Measurements from ENCODE around the gene NELL1. TPM values are rescaled to one million over a fixed set of nuclear protein-coding genes. Genes with fewer than 3 reads are reported as not detected.

NELL1 gene
- total and polyA plus RNA-seq, 9 donors = 5.5 to 9.9 (median 7.6) TPM

DNA sequence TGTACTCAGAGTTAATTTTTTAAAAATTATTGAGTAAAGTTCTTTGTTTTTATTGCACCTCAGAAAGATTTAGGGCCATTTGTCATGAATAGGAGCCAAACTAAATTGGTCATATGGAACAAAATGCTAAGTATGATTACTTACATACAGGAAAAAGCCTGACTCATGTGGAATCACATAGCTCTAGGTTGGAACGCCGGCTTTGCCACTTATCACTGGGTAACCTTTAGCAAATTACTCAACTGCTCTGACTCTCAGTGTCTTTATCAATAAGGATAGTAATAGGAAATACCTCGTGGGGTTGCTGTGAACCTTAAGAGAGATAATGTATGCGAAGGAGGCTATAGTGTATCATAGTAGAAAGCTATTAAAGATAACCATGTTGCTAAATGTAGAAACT lies 638.5 kb downstream of the NELL1 start:
- Histone ChIP-seq H3K9me3 (replicated peaks; ENCODE audit: control insufficient read depth, low read depth, low read length) (no peaks in the 10 kb centered on the region), H3K4me1 (ENCODE audit: control insufficient read depth, insufficient read depth, low read length) (no peaks in the 10 kb centered on the region), H3K27ac (ENCODE audit: low read length) (no peak overlapping the region), H3K36me3 (ENCODE audit: control insufficient read depth, insufficient read depth, low read length) (no peaks in the 10 kb centered on the region), H3K4me3 (ENCODE audit: low read length) (no peak overlapping the region), H3K27me3 (ENCODE audit: control insufficient read depth, insufficient read depth, low read length) (no peaks in the 10 kb centered on the region)
- DNase-seq = no peak
- no CpG with 5 or more reads among the region's 4 CpGs for WGBS (ENCODE audit: insufficient coverage)

DNA sequence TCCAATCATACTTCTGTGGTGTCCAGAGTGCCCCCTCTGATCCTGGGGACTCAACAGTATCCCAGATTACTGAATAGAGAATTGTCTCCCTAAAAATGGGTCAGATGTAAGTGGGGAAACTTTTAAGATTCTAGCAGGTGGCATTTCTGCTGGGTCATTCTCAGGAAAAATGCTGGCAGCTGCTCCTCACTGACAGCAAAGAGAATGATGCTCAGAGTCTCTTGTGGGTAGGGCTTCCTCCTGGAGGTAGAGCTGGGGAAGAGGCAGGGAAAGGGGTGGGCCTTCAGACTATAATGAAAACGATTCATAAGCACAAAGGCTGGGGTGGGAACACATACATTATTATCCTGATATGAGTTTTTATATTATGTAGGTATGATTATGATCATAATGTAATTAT lies 647.2 kb downstream of the NELL1 start:
- no peak for DNase-seq
- H3K4me1 ChIP-seq (ENCODE audit: control insufficient read depth, insufficient read depth, low read length) = no peaks in the 10 kb centered on the region
- H3K4me3 ChIP-seq (ENCODE audit: low read length) = no peak overlapping the region
- no CpG with 5 or more reads among the region's 1 CpG for WGBS (ENCODE audit: insufficient coverage)
- no peaks in the 10 kb centered on the region for H3K36me3 ChIP-seq (ENCODE audit: control insufficient read depth, insufficient read depth, low read length)
- no peak overlapping the region for H3K27ac ChIP-seq (ENCODE audit: low read length)
- no peaks in the 10 kb centered on the region for H3K9me3 ChIP-seq (replicated peaks; ENCODE audit: control insufficient read depth, low read depth, low read length)
- no peaks in the 10 kb centered on the region for H3K27me3 ChIP-seq (ENCODE audit: control insufficient read depth, insufficient read depth, low read length)

DNA sequence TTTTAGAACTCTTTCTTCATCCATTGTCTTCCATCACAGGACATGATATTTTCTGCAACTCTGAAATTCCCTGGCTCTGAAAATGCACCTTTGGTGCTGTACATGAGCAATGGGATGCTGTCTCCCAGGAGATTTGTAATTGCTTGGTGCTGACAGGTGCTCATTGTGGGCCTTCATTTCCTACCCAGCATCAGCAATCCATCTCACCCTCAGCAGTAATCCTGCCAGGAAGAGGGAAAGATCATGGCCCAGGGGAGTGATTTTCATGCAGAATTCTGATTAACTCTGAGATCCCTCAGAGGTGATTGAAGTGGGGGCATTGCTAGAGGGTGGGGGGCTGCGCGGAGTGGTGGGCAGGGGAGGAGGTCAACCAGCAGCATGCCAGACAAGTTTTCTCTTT lies 651.7 kb downstream of the NELL1 start:
- Histone ChIP-seq H3K27ac (ENCODE audit: low read length) (no peak overlapping the region), H3K36me3 (ENCODE audit: control insufficient read depth, insufficient read depth, low read length) (no peaks in the 10 kb centered on the region), H3K4me1 (ENCODE audit: control insufficient read depth, insufficient read depth, low read length) (no peaks in the 10 kb centered on the region), H3K4me3 (ENCODE audit: low read length) (no peak overlapping the region), H3K27me3 (ENCODE audit: control insufficient read depth, insufficient read depth, low read length) (no peaks in the 10 kb centered on the region), H3K9me3 (replicated peaks; ENCODE audit: control insufficient read depth, low read depth, low read length) (no peaks in the 10 kb centered on the region)
- DNase-seq = no peak
- WGBS (ENCODE audit: insufficient coverage) = no CpG with 5 or more reads among the region's 2 CpGs

DNA sequence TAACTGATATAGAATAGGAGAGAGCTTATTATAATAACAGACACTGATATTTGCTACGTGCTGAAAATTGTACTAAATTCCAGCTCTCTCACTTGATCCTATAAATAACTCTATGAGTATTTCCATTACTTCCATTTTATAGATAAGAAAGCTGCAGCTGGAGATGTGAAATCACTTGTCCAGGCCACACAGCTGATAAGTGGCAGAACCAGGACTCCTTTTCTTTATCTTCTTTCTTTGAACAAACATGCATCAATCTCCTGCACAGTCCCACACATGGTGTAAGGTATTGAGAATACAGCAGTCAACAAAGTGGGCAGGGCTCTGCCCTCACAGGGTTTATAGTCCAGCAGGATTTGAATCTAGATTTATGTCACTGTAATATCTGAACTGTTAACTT lies 652.1 kb downstream of the NELL1 start:
- Histone ChIP-seq H3K27ac (ENCODE audit: low read length) (no peak overlapping the region), H3K27me3 (ENCODE audit: control insufficient read depth, insufficient read depth, low read length) (no peaks in the 10 kb centered on the region), H3K9me3 (replicated peaks; ENCODE audit: control insufficient read depth, low read depth, low read length) (no peaks in the 10 kb centered on the region), H3K4me3 (ENCODE audit: low read length) (no peak overlapping the region), H3K36me3 (ENCODE audit: control insufficient read depth, insufficient read depth, low read length) (no peaks in the 10 kb centered on the region), H3K4me1 (ENCODE audit: control insufficient read depth, insufficient read depth, low read length) (no peaks in the 10 kb centered on the region)
- no CpG with 5 or more reads among the region's 1 CpG for WGBS (ENCODE audit: insufficient coverage)
- no peak for DNase-seq

DNA sequence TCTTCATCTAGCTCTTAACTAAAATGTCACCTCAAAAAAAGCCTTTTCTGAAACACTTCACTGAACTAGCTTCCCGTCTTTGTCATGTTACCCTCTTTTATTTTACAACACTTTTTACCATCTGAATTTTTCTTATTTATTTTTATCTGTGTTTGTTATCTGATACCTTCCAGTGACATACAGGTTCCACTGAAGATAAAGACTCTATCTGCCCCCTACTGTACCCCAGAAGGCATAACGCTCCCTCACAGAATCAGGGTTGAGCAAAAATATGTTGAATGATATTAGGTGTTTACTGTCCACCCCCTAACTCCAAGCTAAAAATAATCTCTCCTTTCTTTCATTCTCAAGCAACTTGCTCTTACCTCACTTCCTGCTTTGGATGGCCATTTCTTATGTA lies 654.2 kb downstream of the NELL1 start:
- no CpG with 5 or more reads among the region's 2 CpGs for WGBS (ENCODE audit: insufficient coverage)
- H3K27me3 ChIP-seq (ENCODE audit: control insufficient read depth, insufficient read depth, low read length) = no peaks in the 10 kb centered on the region
- no peak for DNase-seq
- no peak overlapping the region for H3K27ac ChIP-seq (ENCODE audit: low read length)
- H3K4me3 ChIP-seq (ENCODE audit: low read length) = no peak overlapping the region
- H3K9me3 ChIP-seq (replicated peaks; ENCODE audit: control insufficient read depth, low read depth, low read length) = no peaks in the 10 kb centered on the region
- H3K36me3 ChIP-seq (ENCODE audit: control insufficient read depth, insufficient read depth, low read length) = no peaks in the 10 kb centered on the region
- no peaks in the 10 kb centered on the region for H3K4me1 ChIP-seq (ENCODE audit: control insufficient read depth, insufficient read depth, low read length)

DNA sequence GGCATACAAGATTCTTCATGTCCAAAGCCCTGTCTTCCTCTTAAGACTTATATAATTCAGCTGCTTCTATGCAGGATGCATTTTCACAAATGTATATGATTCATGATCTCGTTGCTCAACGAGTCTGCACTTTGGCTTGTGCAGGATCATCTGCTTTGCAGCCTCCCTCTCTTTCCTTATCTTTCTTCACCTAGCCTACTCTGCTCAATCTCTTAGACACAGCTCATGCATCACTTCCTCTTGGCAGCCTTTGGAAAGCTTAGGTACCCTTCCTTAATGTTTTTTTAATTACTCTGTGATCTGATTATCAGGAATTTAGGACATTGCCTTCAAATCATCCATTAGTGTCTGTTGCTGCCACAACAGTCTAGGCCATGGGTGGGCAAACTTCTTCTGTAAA lies 673.8 kb downstream of the NELL1 start:
- DNase-seq = no peak
- Histone ChIP-seq H3K36me3 (ENCODE audit: control insufficient read depth, insufficient read depth, low read length) (no peaks in the 10 kb centered on the region), H3K4me1 (ENCODE audit: control insufficient read depth, insufficient read depth, low read length) (no peaks in the 10 kb centered on the region), H3K27me3 (ENCODE audit: control insufficient read depth, insufficient read depth, low read length) (no peaks in the 10 kb centered on the region), H3K4me3 (ENCODE audit: low read length) (no peak overlapping the region), H3K27ac (ENCODE audit: low read length) (no peak overlapping the region), H3K9me3 (replicated peaks; ENCODE audit: control insufficient read depth, low read depth, low read length) (no peaks in the 10 kb centered on the region)
- WGBS (ENCODE audit: insufficient coverage) = 56% methylated on average over 2 of the region's 2 CpGs

DNA sequence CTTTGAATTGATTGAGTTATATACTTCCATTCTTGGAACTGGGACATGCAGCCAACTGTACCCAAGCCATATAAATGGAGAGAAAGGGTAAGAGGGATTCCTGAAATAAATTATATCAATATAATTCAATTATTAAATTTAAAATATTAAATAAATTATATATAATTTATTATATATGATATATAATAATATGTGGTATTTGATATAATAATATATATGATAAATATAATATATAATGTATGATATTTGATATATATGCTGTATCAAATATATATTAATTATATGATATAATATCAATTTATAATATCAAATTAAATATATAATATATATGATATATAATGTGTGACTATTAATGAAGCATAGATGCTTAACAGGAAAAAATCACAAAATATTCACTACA lies 677.0 kb downstream of the NELL1 start:
- no peak for DNase-seq
- H3K27ac ChIP-seq (ENCODE audit: low read length) = no peak overlapping the region
- no peaks in the 10 kb centered on the region for H3K36me3 ChIP-seq (ENCODE audit: control insufficient read depth, insufficient read depth, low read length)
- no peaks in the 10 kb centered on the region for H3K4me1 ChIP-seq (ENCODE audit: control insufficient read depth, insufficient read depth, low read length)
- H3K9me3 ChIP-seq (replicated peaks; ENCODE audit: control insufficient read depth, low read depth, low read length) = no peaks in the 10 kb centered on the region
- no peak overlapping the region for H3K4me3 ChIP-seq (ENCODE audit: low read length)
- no peaks in the 10 kb centered on the region for H3K27me3 ChIP-seq (ENCODE audit: control insufficient read depth, insufficient read depth, low read length)

DNA sequence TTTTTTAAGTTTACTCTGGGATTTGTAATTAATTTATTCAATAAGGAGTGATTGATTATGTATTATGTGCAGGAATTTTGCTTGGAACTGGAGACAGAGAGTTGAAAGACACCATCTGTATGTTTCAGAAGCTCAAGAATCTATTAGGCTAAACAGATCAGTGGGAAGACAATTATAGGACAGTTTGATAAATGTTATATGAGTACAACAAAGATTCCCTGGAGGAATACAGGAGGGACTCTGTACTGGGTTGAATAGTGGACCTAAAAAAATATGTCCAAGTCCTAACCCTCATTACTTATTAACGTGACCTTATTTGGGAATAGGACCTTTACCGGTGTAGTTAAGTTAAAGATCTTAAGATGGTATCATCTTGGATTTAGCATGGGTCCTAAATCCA lies 681.2 kb downstream of the NELL1 start:
- Histone ChIP-seq H3K27me3 (ENCODE audit: control insufficient read depth, insufficient read depth, low read length) (no peaks in the 10 kb centered on the region), H3K27ac (ENCODE audit: low read length) (no peak overlapping the region), H3K4me1 (ENCODE audit: control insufficient read depth, insufficient read depth, low read length) (no peaks in the 10 kb centered on the region), H3K9me3 (replicated peaks; ENCODE audit: control insufficient read depth, low read depth, low read length) (no peaks in the 10 kb centered on the region), H3K4me3 (ENCODE audit: low read length) (no peak overlapping the region), H3K36me3 (ENCODE audit: control insufficient read depth, insufficient read depth, low read length) (no peaks in the 10 kb centered on the region)
- DNase-seq = no peak
- WGBS (ENCODE audit: insufficient coverage) = no CpG with 5 or more reads among the region's 2 CpGs

DNA sequence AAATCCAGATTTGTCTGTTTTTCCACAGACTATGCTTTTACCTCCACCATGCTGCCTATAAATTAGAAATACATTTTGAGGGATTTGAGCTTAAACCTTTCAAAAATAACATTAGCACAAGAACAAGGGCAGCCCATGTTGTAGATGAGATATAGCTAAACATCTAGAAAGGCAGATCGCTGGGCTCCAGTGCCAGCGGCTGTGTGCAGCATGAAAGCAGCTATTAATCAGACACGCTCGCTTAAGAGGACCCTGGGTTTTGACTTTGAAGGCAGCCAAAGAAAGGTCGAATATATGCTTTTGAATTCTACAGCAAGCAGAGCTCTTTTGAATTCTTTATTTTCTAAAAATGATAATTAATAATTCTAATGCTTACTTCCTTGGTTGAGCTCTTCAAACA lies 684.0 kb downstream of the NELL1 start:
- H3K27me3 ChIP-seq (ENCODE audit: control insufficient read depth, insufficient read depth, low read length) = no peaks in the 10 kb centered on the region
- H3K4me1 ChIP-seq (ENCODE audit: control insufficient read depth, insufficient read depth, low read length) = no peaks in the 10 kb centered on the region
- WGBS (ENCODE audit: insufficient coverage) = 56% methylated on average over 4 of the region's 5 CpGs
- no peak overlapping the region for H3K27ac ChIP-seq (ENCODE audit: low read length)
- H3K36me3 ChIP-seq (ENCODE audit: control insufficient read depth, insufficient read depth, low read length) = no peaks in the 10 kb centered on the region
- no peak for DNase-seq
- no peaks in the 10 kb centered on the region for H3K9me3 ChIP-seq (replicated peaks; ENCODE audit: control insufficient read depth, low read depth, low read length)
- no peak overlapping the region for H3K4me3 ChIP-seq (ENCODE audit: low read length)

DNA sequence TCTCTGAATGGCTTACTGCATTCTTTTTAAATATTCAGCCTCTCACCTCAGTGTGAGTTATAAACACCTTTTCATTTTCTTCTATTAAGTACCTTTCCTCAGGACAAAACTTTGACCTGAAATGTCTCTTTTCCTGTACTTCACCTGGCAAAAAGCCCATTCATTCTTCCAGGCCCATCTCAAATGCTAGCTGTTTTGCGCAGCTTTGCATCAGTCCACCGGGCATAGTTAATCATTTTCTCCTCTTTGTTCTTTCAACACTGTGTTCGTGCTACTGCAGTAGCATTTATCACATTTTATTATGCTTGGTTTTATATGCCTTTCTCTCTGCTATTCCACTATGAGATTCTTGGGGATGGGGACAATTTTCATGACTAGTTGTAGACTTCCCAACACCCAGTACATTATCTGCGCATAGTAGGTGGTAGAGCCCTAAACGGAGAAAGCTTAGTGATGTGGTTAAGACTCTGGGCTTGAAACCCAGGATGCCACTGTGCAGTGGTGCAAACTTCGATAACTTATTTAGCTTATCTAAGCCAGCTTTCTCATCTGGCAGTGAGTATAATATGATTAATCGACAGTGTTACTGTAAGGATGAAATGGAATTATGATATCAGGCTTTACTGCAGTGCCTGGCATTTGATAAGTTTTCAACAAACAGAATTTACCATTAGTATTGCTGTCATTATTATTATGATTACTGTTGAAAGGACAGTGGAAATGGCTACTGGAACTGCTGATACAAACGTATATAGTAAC lies 695.7 kb downstream of the NELL1 start:
- no peaks in the 10 kb centered on the region for H3K9me3 ChIP-seq (replicated peaks; ENCODE audit: control insufficient read depth, low read depth, low read length)
- no peaks in the 10 kb centered on the region for H3K27me3 ChIP-seq (ENCODE audit: control insufficient read depth, insufficient read depth, low read length)
- no peak overlapping the region for H3K4me3 ChIP-seq (ENCODE audit: low read length)
- no CpG with 5 or more reads among the region's 8 CpGs for WGBS (ENCODE audit: insufficient coverage)
- no peaks in the 10 kb centered on the region for H3K4me1 ChIP-seq (ENCODE audit: control insufficient read depth, insufficient read depth, low read length)
- H3K36me3 ChIP-seq (ENCODE audit: control insufficient read depth, insufficient read depth, low read length) = no peaks in the 10 kb centered on the region
- no peak for DNase-seq
- H3K27ac ChIP-seq (ENCODE audit: low read length) = no peak overlapping the region

DNA sequence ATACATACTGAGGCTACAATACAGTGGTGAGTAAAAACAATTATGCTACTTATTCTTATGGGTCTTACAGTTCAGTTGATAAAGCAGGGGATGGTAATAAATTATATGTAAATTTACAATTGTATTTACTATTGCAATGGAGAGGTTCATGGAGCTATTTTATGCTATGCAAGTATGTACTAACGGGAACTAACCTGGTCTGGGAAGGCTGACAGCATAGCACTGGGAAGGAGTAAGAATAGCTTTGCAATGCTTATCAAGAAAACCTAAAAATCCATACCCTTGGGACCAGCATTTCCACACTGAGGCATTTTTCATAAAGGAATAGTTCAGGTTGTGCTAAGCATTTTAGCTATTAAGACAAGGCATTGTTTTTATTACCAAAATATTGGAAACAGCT lies 700.6 kb downstream of the NELL1 start:
- Histone ChIP-seq H3K4me1 (ENCODE audit: control insufficient read depth, insufficient read depth, low read length) (no peaks in the 10 kb centered on the region), H3K4me3 (ENCODE audit: low read length) (no peak overlapping the region), H3K36me3 (ENCODE audit: control insufficient read depth, insufficient read depth, low read length) (no peaks in the 10 kb centered on the region), H3K27ac (ENCODE audit: low read length) (no peak overlapping the region), H3K9me3 (replicated peaks; ENCODE audit: control insufficient read depth, low read depth, low read length) (no peaks in the 10 kb centered on the region), H3K27me3 (ENCODE audit: control insufficient read depth, insufficient read depth, low read length) (no peaks in the 10 kb centered on the region)
- DNase-seq = no peak
- WGBS (ENCODE audit: insufficient coverage) = no CpG with 5 or more reads among the region's 1 CpG
